K562 (cell line): Measurements from ENCODE around the gene BSCL2. TPM values are rescaled to one million over a fixed set of nuclear protein-coding genes. Genes with fewer than 3 reads are reported as not detected.

ENCODE experiments used
- ASH1L ChIP-seq: fragments of 450-650 bp; IDR thresholded peaks from 2 replicates; pipeline ENCODE4 v1.6.1; 2018; ENCODE audit warnings: borderline replicate concordance, mild to moderate bottlenecking, low read depth; ENCODE audit not compliant: partially characterized antibody
- CBX3 ChIP-seq, 2 experiments: IDR thresholded peaks; 1 replicate in 1 of 2; 2 replicates in 1 of 2; pipeline ENCODE4 v1.6.1; 2012; ENCODE audit warnings: inconsistent platforms in 2 of 2, low read length in 2 of 2, borderline replicate concordance in 1 of 2, control low read depth in 1 of 2
- CBX5 ChIP-seq: IDR thresholded peaks from 2 replicates; pipeline ENCODE4 v1.6.1; 2014; ENCODE audit warnings: low read depth, borderline replicate concordance
- CBX8 ChIP-seq: fragments of 200-600 bp; sonication (generic); IDR thresholded peaks from 2 replicates; pipeline ENCODE4 v1.6.1; 2012; ENCODE audit warnings: borderline replicate concordance, mixed run types, low read depth, mild to moderate bottlenecking, moderate library complexity, mixed read lengths, low read length, control low read depth, inconsistent platforms; ENCODE audit not compliant: poor library complexity, severe bottlenecking; ENCODE audit errors: extremely low read depth
- ETS2 ChIP-seq: IDR thresholded peaks from 2 replicates; pipeline ENCODE4 v1.6.1; 2016; ENCODE audit warnings: borderline replicate concordance, missing genetic modification characterization, mild to moderate bottlenecking, moderate library complexity, missing compliant biosample characterization; ENCODE audit not compliant: poor library complexity, severe bottlenecking
- ETV6 ChIP-seq, 3 experiments: fragments of 150-350 bp in 1 of 3; sonication (generic) in 1 of 3; formaldehyde crosslinking in 1 of 3; IDR thresholded peaks; 2 replicates each; pipeline versions ENCODE4 v1.6.1 to v1.8.0; 2014 to 2022; ENCODE audit warnings: borderline replicate concordance in 2 of 3, low read depth in 2 of 3, antibody characterized with exemption in 1 of 3, low read length in 1 of 3, mild to moderate bottlenecking in 1 of 3, missing genetic modification reagents in 1 of 3
- FOXK2 ChIP-seq, 2 experiments: fragments of 450-650 bp; IDR thresholded peaks in 1 of 2; conservative IDR thresholded peaks in 1 of 2; 2 replicates each; pipeline ENCODE4 v1.6.1; 2016; ENCODE audit warnings: low read depth in 2 of 2, mild to moderate bottlenecking in 1 of 2
- GTF2E2 ChIP-seq: fragments of 200-800 bp; sonication (Bioruptor generic); IDR thresholded peaks from 2 replicates; pipeline ENCODE4 v1.6.1; 2016; ENCODE audit warnings: missing genetic modification characterization, missing compliant biosample characterization
- GTF2F1 ChIP-seq: IDR thresholded peaks from 2 replicates; pipeline ENCODE4 v1.6.1; 2011; ENCODE audit warnings: low read depth, low read length, improper control_type of control experiment
- HDAC6 ChIP-seq: IDR thresholded peaks from 2 replicates; pipeline ENCODE4 v1.6.1; 2012; ENCODE audit warnings: low read depth, mild to moderate bottlenecking, control low read depth, inconsistent platforms, low read length, moderate library complexity
- HNRNPLL ChIP-seq: fragments of 200-400 bp; formaldehyde crosslinking; IDR thresholded peaks from 2 replicates; pipeline ENCODE4 v1.6.1; 2017; ENCODE audit warnings: low read length, low read depth, mild to moderate bottlenecking; ENCODE audit not compliant: poor library complexity, severe bottlenecking
- KAT7 ChIP-seq: sonication (generic); formaldehyde crosslinking; IDR thresholded peaks from 2 replicates; pipeline ENCODE4 v1.8.0; 2022; ENCODE audit warnings: missing genetic modification reagents, mild to moderate bottlenecking, borderline replicate concordance
- KLF10 ChIP-seq: fragments of 250-450 bp; sonication (Bioruptor Pico); IDR thresholded peaks from 2 replicates; pipeline ENCODE4 v1.6.1; 2021; ENCODE audit warnings: matching md5 sums
- MYC ChIP-seq, 2 experiments: fragments of 250-450 bp in 1 of 2; sonication (Bioruptor Pico) in 1 of 2; IDR thresholded peaks; 2 replicates each; pipeline versions ENCODE4 v1.5.1 to v1.6.1; 2012 to 2021; ENCODE audit warnings: low read depth in 2 of 2, borderline replicate concordance in 1 of 2, improper control_type of control experiment in 1 of 2, low read length in 1 of 2, mild to moderate bottlenecking in 1 of 2, moderate library complexity in 1 of 2
- NCOA2 ChIP-seq, 2 experiments: fragments of 450-650 bp; IDR thresholded peaks; 2 replicates each; pipeline ENCODE4 v1.6.1; 2018; ENCODE audit warnings: mild to moderate bottlenecking in 2 of 2, moderate library complexity in 1 of 2; ENCODE audit not compliant: partially characterized antibody in 2 of 2
- NEUROD1 ChIP-seq: fragments of 150-350 bp; IDR thresholded peaks from 2 replicates; pipeline ENCODE4 v1.6.1; 2014; ENCODE audit warnings: borderline replicate concordance, low read length, low read depth; ENCODE audit not compliant: partially characterized antibody
- PTRF ChIP-seq: fragments of 450-650 bp; IDR thresholded peaks from 2 replicates; pipeline ENCODE4 v1.6.1; 2016; ENCODE audit warnings: mild to moderate bottlenecking, missing genetic modification characterization, missing compliant biosample characterization
- SAP30 ChIP-seq: fragments of 200-600 bp; sonication (generic); IDR thresholded peaks from 2 replicates; pipeline ENCODE4 v1.6.1; 2012; ENCODE audit warnings: borderline replicate concordance, low read depth, mild to moderate bottlenecking, moderate library complexity, low read length, control low read depth, inconsistent platforms; ENCODE audit not compliant: insufficient read depth, poor library complexity, severe bottlenecking
- SMAD2 ChIP-seq: fragments of 150-350 bp; IDR thresholded peaks from 2 replicates; pipeline ENCODE4 v1.6.1; 2014; ENCODE audit warnings: low read depth, mild to moderate bottlenecking, low read length
- STAG1 ChIP-seq: sonication (generic); formaldehyde crosslinking; IDR thresholded peaks from 2 replicates; pipeline ENCODE4 v1.5.0; 2020; ENCODE audit warnings: missing genetic modification reagents, borderline replicate concordance
- TRIM24 ChIP-seq, 2 experiments: fragments of 450-650 bp; IDR thresholded peaks; 2 replicates each; pipeline ENCODE4 v1.6.1; 2016
- ZNF12 ChIP-seq: sonication (generic); formaldehyde crosslinking; IDR thresholded peaks from 2 replicates; pipeline ENCODE4 v1.4.0; 2020; ENCODE audit warnings: mild to moderate bottlenecking, missing genetic modification reagents
- ZNF146 ChIP-seq: IDR thresholded peaks from one replicate; pipeline ENCODE4 v1.6.1; 2018; ENCODE audit warnings: missing compliant biosample characterization; ENCODE audit not compliant: unreplicated experiment
- ZNF174 ChIP-seq: fragments of 250-450 bp; sonication (Bioruptor Pico); IDR thresholded peaks from 2 replicates; pipeline ENCODE4 v1.4.0; 2020; ENCODE audit warnings: mild to moderate bottlenecking
- ZNF778 ChIP-seq: fragments of 450-650 bp; formaldehyde crosslinking; IDR thresholded peaks from 2 replicates; pipeline ENCODE4 v1.4.0; 2020; ENCODE audit warnings: mild to moderate bottlenecking, moderate library complexity
- ZSCAN32 ChIP-seq: fragments of 450-650 bp; formaldehyde crosslinking; IDR thresholded peaks from 2 replicates; pipeline ENCODE4 v1.4.0; 2020; ENCODE audit warnings: mild to moderate bottlenecking, moderate library complexity
- polyA plus RNA-seq, 8 experiments: library from polyadenylated mRNA; depleted of rRNA in 4 of 8; stranded (reverse) in 5 of 8; unstranded in 3 of 8; fragments of >200 nt; fragmentation: Nextera tagmentation in 2 of 8; fragmentation: Illumina TruSeq in 1 of 8; extraction: Ambion mirVana in 2 of 8; extraction: Trizol in 1 of 8; gene quantifications; 2 replicates each; pipeline versions ENCODE4 v1.2.1 to v1.2.3, GENCODE V29; 2011 to 2014; ENCODE audit warnings: inconsistent platforms in 1 of 8, missing spikeins in 1 of 8
- total RNA-seq, 7 experiments: library from RNA; depleted of rRNA in 6 of 7; stranded (reverse); fragments of >200 nt in 6 of 7; fragmentation: Illumina TruSeq in 2 of 7; extraction: Trizol in 2 of 7; gene quantifications; 2 replicates each; pipeline versions ENCODE4 v1.2.1 to v1.2.3, GENCODE V29; 2011 to 2021; ENCODE audit warnings: low replicate concordance in 1 of 7
- TF ChIP-seq, protein P1 (sequence below): fragments of 250-450 bp; sonication (Bioruptor Pico); IDR thresholded peaks from 2 replicates; pipeline ENCODE4 v1.5.0; 2020; ENCODE audit warnings: mild to moderate bottlenecking

Gene BSCL2
- total and polyA plus RNA-seq, 9 of the 15 experiments (the other 6 are each of a cell fraction or from before 2014, with no cell fraction given) = 18.9 to 51.7 (median 35.2) TPM

DNA sequence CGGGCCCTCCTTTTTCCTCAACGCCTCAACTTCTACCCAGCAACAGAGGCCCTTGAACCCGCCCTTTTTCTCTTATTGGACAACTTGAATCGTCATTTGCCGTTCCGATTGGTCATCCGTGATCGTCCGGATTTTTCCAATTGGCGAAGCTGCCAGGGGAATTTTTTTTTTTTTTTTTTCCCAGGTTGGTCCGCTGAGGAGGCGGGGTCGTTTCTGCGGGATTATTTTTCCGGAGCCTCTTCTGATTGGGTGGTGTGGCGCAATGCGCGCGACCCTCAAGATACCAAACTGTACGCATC is 20.6 kb upstream of the BSCL2 start (continued):
- no peak for TF ChIP-seq ETV6 (IDR thresholded peaks at IDR 0.05; ENCODE audit: borderline replicate concordance in 1 of 2, low read depth in 2 of 2, low read length in 1 of 2)
- no peak for TF ChIP-seq ETV6 (CRISPR knock-in tag; IDR thresholded peaks at IDR 0.05; ENCODE audit: borderline replicate concordance)
- TF ChIP-seq HDAC6 = no peak
- TF ChIP-seq KAT7 = no peak
- no peak for TF ChIP-seq STAG1 (CRISPR knock-in tag)
- TF ChIP-seq ZNF778 (CRISPR knock-in tag) = no peak
- TF ChIP-seq CBX8 = no peak
- no peak for TF ChIP-seq SMAD2
- no peak for TF ChIP-seq ETS2 (tag)
- no peak for TF ChIP-seq CBX5
- no peak for TF ChIP-seq HNRNPLL
- TF ChIP-seq NEUROD1 = peak; percentile 72
- 0 out of 4 replicates have a peak, but pooled peaks of 1 of the 2 experiments have one; percentile 31 for TF ChIP-seq FOXK2 (conservative IDR thresholded peaks at IDR 0.05 in 1 of 2, IDR thresholded peaks at IDR 0.05 in 1 of 2; ENCODE audit: low read depth in 2 of 2)
- TF ChIP-seq TRIM24 (IDR thresholded peaks at IDR 0.05) = no peak
- TF ChIP-seq GTF2F1 = peak; percentile 85; the same call in 1 of the 2 replicates
- no peak for TF ChIP-seq ZNF146 (CRISPR knock-in tag)
- no peak for TF ChIP-seq ZNF12
- TF ChIP-seq ZNF174 = no peak
- no peak for TF ChIP-seq NCOA2 (IDR thresholded peaks at IDR 0.05; ENCODE audit: partially characterized antibody in 2 of 2)
- TF ChIP-seq CBX3 (IDR thresholded peaks at IDR 0.05; ENCODE audit: borderline replicate concordance in 1 of 2, low read length in 2 of 2) = no peak
- TF ChIP-seq SAP30 = no peak
- no peak for TF ChIP-seq MYC (IDR thresholded peaks at IDR 0.05; ENCODE audit: low read depth, low read length)
- no peak for TF ChIP-seq MYC (CRISPR knock-in tag; IDR thresholded peaks at IDR 0.05; ENCODE audit: borderline replicate concordance, low read depth)
- no peak for TF ChIP-seq KLF10
- peak; percentile 89 for TF ChIP-seq ASH1L
- TF ChIP-seq, protein P1, sequence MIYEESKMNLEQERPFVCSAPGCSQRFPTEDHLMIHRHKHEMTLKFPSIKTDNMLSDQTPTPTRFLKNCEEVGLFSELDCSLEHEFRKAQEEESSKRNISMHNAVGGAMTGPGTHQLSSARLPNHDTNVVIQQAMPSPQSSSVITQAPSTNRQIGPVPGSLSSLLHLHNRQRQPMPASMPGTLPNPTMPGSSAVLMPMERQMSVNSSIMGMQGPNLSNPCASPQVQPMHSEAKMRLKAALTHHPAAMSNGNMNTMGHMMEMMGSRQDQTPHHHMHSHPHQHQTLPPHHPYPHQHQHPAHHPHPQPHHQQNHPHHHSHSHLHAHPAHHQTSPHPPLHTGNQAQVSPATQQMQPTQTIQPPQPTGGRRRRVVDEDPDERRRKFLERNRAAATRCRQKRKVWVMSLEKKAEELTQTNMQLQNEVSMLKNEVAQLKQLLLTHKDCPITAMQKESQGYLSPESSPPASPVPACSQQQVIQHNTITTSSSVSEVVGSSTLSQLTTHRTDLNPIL (CRISPR knock-in tag) = no peak
- no peak for TF ChIP-seq ZSCAN32
- no peak for TF ChIP-seq PTRF
- TF ChIP-seq GTF2E2 (tag) = no peak
